ENCODE data around the gene MAPK6.
"Not testable (repeated sequence)": the region's sequence is repeated elsewhere in the genome, so short reads cannot be mapped to it uniquely, and the experiment has no call there.

Gene MAPK6

GRCh38 chr15:52018693-52019393, at the start of gene MAPK6:
MAPK6 (plus strand) TSS chr15:52019219; CDS start chr15:52046461, 27,242 bp downstream.
- peak; percentile 93 for DNase-seq (ENCODE audit: low read depth)

GRCh38 chr15:51969728-51970127, 49.3 kb upstream of the MAPK6 start:
- DNase-seq (ENCODE audit: low read depth), result no peak

GRCh38 chr15:51970132-51970817, 48.7 kb upstream of the MAPK6 start:
- DNase-seq (ENCODE audit: low read depth), result no peak

GRCh38 chr15:51971032-51971374, 48.0 kb upstream of the MAPK6 start:
- no peak for DNase-seq (ENCODE audit: low read depth)

GRCh38 chr15:51971375-51972133, 47.5 kb upstream of the MAPK6 start, which contains the start of gene LEO1:
LEO1 (minus strand) TSS chr15:51971778; CDS start chr15:51971745, 33 bp downstream.
- DNase-seq (ENCODE audit: low read depth), result peak; percentile 72

GRCh38 chr15:51973220-51973619, 45.8 kb upstream of the MAPK6 start:
- no peak for DNase-seq (ENCODE audit: low read depth)

- no peak for DNase-seq (ENCODE audit: low read depth)
Observed at GRCh38 chr15:51973775-51974174, 45.2 kb upstream of the MAPK6 start.

- peak; percentile 2 for DNase-seq (ENCODE audit: low read depth)
Observed at GRCh38 chr15:51982013-51982769, 36.8 kb upstream of the MAPK6 start.

- DNase-seq (ENCODE audit: low read depth), result no peak
Observed at GRCh38 chr15:51982770-51983103, 36.3 kb upstream of the MAPK6 start.

GRCh38 chr15:51991141-51991540, 27.9 kb upstream of the MAPK6 start:
- no peak for DNase-seq (ENCODE audit: low read depth)

- DNase-seq (ENCODE audit: low read depth), result no peak
Observed at GRCh38 chr15:51992953-51993352, 26.1 kb upstream of the MAPK6 start.

- no peak for DNase-seq (ENCODE audit: low read depth)
Observed at GRCh38 chr15:52002351-52002750, 16.7 kb upstream of the MAPK6 start.

GRCh38 chr15:52003089-52003488, 15.9 kb upstream of the MAPK6 start:
- not testable (repeated sequence) for DNase-seq (ENCODE audit: low read depth)

- no peak for DNase-seq (ENCODE audit: low read depth)
Observed at GRCh38 chr15:52003710-52004109, 15.3 kb upstream of the MAPK6 start.

GRCh38 chr15:52004806-52005205, 14.2 kb upstream of the MAPK6 start:
- no peak for DNase-seq (ENCODE audit: low read depth)

GRCh38 chr15:52005748-52006701, 13.0 kb upstream of the MAPK6 start:
- DNase-seq (ENCODE audit: low read depth), result no peak

- no peak for DNase-seq (ENCODE audit: low read depth)
Observed at GRCh38 chr15:52006702-52007340, 12.2 kb upstream of the MAPK6 start.

- DNase-seq (ENCODE audit: low read depth), result no peak
Observed at GRCh38 chr15:52008359-52008697, 10.7 kb upstream of the MAPK6 start.

GRCh38 chr15:52008698-52009434, 10.2 kb upstream of the MAPK6 start:
- DNase-seq (ENCODE audit: low read depth), result no peak
